Natural killer cell (primary cell): ENCODE measurements around the gene ZFP2. TPM values are rescaled to one million over a fixed set of nuclear protein-coding genes. Genes with fewer than 3 reads are reported as not detected.

Experiments used
- ATAC-seq, 3 donors: fragments of 150-1000 bp in 2 of 3; fragments of 200-7000 bp in 1 of 3; cut with Tn5 transposase; 1 replicate in 1 of 3; 2 replicates in 2 of 3; pipeline ENCODE4 v1.10.0; 2021; ENCODE audit warnings: mild to moderate bottlenecking in 2 of 3, moderate library complexity in 2 of 3
- DNase-seq, 2 donors: peaks; one replicate each; pipeline versions ENCODE4 v3.0.0 to v3.0.0-alpha.2; 2013 to 2021; ENCODE audit warnings: mixed read lengths in 1 of 2
- H3K27ac ChIP-seq: one replicate; pipeline ENCODE4 v1.5.1; 2013; ENCODE audit warnings: mild to moderate bottlenecking, low read length
- H3K27me3 ChIP-seq: one replicate; pipeline ENCODE4 v1.6.1; 2013; ENCODE audit warnings: low read length; ENCODE audit not compliant: control insufficient read depth, insufficient read depth
- H3K36me3 ChIP-seq: one replicate; pipeline ENCODE4 v1.6.1; 2013; ENCODE audit warnings: low read length; ENCODE audit not compliant: control insufficient read depth, insufficient read depth
- H3K4me1 ChIP-seq: one replicate; pipeline ENCODE4 v1.6.1; 2013; ENCODE audit warnings: low read length; ENCODE audit not compliant: control insufficient read depth, insufficient read depth
- H3K4me3 ChIP-seq: one replicate; pipeline ENCODE4 v1.5.1; 2013; ENCODE audit warnings: low read length
- H3K9me3 ChIP-seq: one replicate; pipeline ENCODE4 v1.6.1; 2013; ENCODE audit warnings: low read length; ENCODE audit not compliant: control insufficient read depth, insufficient read depth
- H3K27ac Mint-ChIP-seq, 2 donors: one replicate each; pipeline ENCODE4 v1.8.0; 2022; ENCODE audit warnings: mild to moderate bottlenecking in 2 of 2, mixed read lengths in 2 of 2, moderate library complexity in 1 of 2
- H3K27me3 Mint-ChIP-seq, 2 donors: one replicate each; pipeline ENCODE4 v1.8.0; 2022; ENCODE audit warnings: low read depth in 2 of 2, mixed read lengths in 2 of 2
- H3K36me3 Mint-ChIP-seq: one replicate; pipeline ENCODE4 v1.8.0; 2022; ENCODE audit warnings: mixed read lengths
- H3K4me1 Mint-ChIP-seq, 2 donors: one replicate each; pipeline ENCODE4 v1.8.0; 2022; ENCODE audit warnings: mixed read lengths in 2 of 2
- H3K4me3 Mint-ChIP-seq: one replicate; pipeline ENCODE4 v1.8.0; 2022; ENCODE audit warnings: mild to moderate bottlenecking, moderate library complexity, mixed read lengths
- H3K9me3 Mint-ChIP-seq, 2 donors: one replicate each; pipeline ENCODE4 v1.8.0; 2022; ENCODE audit warnings: mixed read lengths in 2 of 2
- CTCF ChIP-seq: fragments of 200-600 bp; IDR thresholded peaks from one replicate; pipeline ENCODE4 v1.8.0; 2022; ENCODE audit warnings: antibody characterized with exemption
- WGBS: methylation state at CpG from one replicate; pipeline ENCODE4 v1.1.7; 2013; ENCODE audit warnings: missing lambda C conversion rate; ENCODE audit not compliant: insufficient coverage; 5-methylcytosine and 5-hydroxymethylcytosine counted together
- intact Hi-C: fragments of 100-400 bp; cut with micrococcal nuclease; formaldehyde crosslinking; loops from one replicate; pipeline ENCODE4 v1.14.2; 2022
- total RNA-seq, 4 donors: library from RNA; stranded (reverse); fragments of 120-200 nt in 1 of 4; gene quantifications; one replicate each; pipeline versions ENCODE4 v1.2.3 to v1.2.4, GENCODE V29; 2013 to 2022

The ZFP2 gene
- under 1 TPM; 0.33 to 0.61 (median 0.54) TPM for total RNA-seq
- total RNA-seq (2013): 2.7 TPM

- peaks cover 11% of the 10 kb centered on the region for H3K4me1 ChIP-seq
- 5% methylated on average over 79 of the region's 79 CpGs for WGBS
- peak within 1 kb of the TSS; percentile 66 for H3K4me3 Mint-ChIP-seq
Measured at GRCh38 chr5:178895615-178896571, at the start of gene ZFP2. Gene ZFP2, plus strand, starts transcription at chr5:178895913. Its CDS starts 35,401 bp downstream, at chr5:178931314.

GRCh38 chr5:178849316-178849715, 46.4 kb upstream of the ZFP2 start:
- no peak overlapping the region for H3K4me3 ChIP-seq
- 49% methylated on average over 5 of the region's 5 CpGs for WGBS
- Mint-ChIP-seq H3K9me3 (no peaks in the 10 kb centered on the region), H3K27ac (no peak overlapping the region), H3K4me3 (no peak overlapping the region), H3K4me1 (peaks cover 0 to 4% of the 10 kb centered on the region in 2 donors), H3K36me3 (no peaks in the 10 kb centered on the region), H3K27me3 (peaks cover 11 to 15% of the 10 kb centered on the region in 2 donors)
- intact Hi-C loops: no loop called here
- no peaks in the 10 kb centered on the region for H3K27me3 ChIP-seq
- no peak for DNase-seq
- no peak overlapping the region for H3K27ac ChIP-seq
- no peaks in the 10 kb centered on the region for H3K36me3 ChIP-seq
- no peak for TF ChIP-seq CTCF
- no peaks in the 10 kb centered on the region for H3K4me1 ChIP-seq
- no peaks in the 10 kb centered on the region for H3K9me3 ChIP-seq
- no peak for ATAC-seq

More at GRCh38 chr5:178895615-178896571, at the start of gene ZFP2:
- Histone ChIP-seq H3K36me3 (no peaks in the 10 kb centered on the region), H3K9me3 (peaks cover 10% of the 10 kb centered on the region), H3K4me3 (peak within 1 kb of the TSS; percentile 37), H3K27ac (no peak within 1 kb of the TSS), H3K27me3 (no peaks in the 10 kb centered on the region)
- peaks cover 0 to 5% of the 10 kb centered on the region in 2 donors for H3K4me1 Mint-ChIP-seq
- intact Hi-C loops: no loop called here
- ATAC-seq (peak; percentile 40 to 60 (median 60)), DNase-seq (peak in 1 of 2 donors; percentile 49)
- H3K36me3 Mint-ChIP-seq: peaks cover 22% of the 10 kb centered on the region
- H3K27ac Mint-ChIP-seq: peak within 1 kb of the TSS in 1 of 2 donors; percentile 35
- H3K27me3 Mint-ChIP-seq: peaks cover 7 to 12% of the 10 kb centered on the region in 2 donors
- H3K9me3 Mint-ChIP-seq: peaks cover 2 to 4% of the 10 kb centered on the region in 2 donors
- TF ChIP-seq CTCF: no peak

- H3K27me3 ChIP-seq: no peaks in the 10 kb centered on the region
- intact Hi-C loops: no loop called here
- no peak overlapping the region for H3K27ac ChIP-seq
- no peak overlapping the region for H3K4me3 ChIP-seq
- H3K36me3 Mint-ChIP-seq: no peaks in the 10 kb centered on the region
- H3K36me3 ChIP-seq: no peaks in the 10 kb centered on the region
- no peaks in the 10 kb centered on the region for H3K9me3 ChIP-seq
- H3K27me3 Mint-ChIP-seq: peaks cover 14 to 15% of the 10 kb centered on the region in 2 donors
- ATAC-seq (no peak), DNase-seq (no peak)
- H3K4me3 Mint-ChIP-seq: no peak overlapping the region
- no peaks in the 10 kb centered on the region for H3K9me3 Mint-ChIP-seq
- H3K27ac Mint-ChIP-seq: no peak overlapping the region
- peaks cover 0 to 4% of the 10 kb centered on the region in 2 donors for H3K4me1 Mint-ChIP-seq
- 97% methylated on average over 3 of the region's 3 CpGs for WGBS
- no peaks in the 10 kb centered on the region for H3K4me1 ChIP-seq
- TF ChIP-seq CTCF: no peak
Measured at GRCh38 chr5:178851951-178852350, 43.8 kb upstream of the ZFP2 start.
